Upper lobe of left lung (tissue), 4 donors: ENCODE results near the gene RRAS2.

ENCODE experiments used
- EP300 ChIP-seq, 4 donors: sonication (generic); formaldehyde crosslinking; IDR thresholded peaks; one replicate each; pipeline ENCODE4 v1.5.1; 2017; ENCODE audit warnings: antibody characterized with exemption in 4 of 4, control low read depth in 2 of 4
- POLR2A ChIP-seq, 4 donors: fragments of 450-650 bp; IDR thresholded peaks; one replicate each; pipeline ENCODE4 v1.5.1; 2016 to 2017; ENCODE audit warnings: antibody characterized with exemption in 4 of 4, mild to moderate bottlenecking in 2 of 4
- POLR2AphosphoS5 ChIP-seq, 2 donors: sonication (generic); formaldehyde crosslinking; IDR thresholded peaks; one replicate each; pipeline ENCODE4 v1.5.1; 2017; ENCODE audit warnings: antibody characterized with exemption in 2 of 2
- TF ChIP-seq, protein P1 (sequence below), 6 experiments: fragments of 450-650 bp in 4 of 6; fragments of 200-600 bp in 2 of 6; sonication (generic) in 2 of 6; IDR thresholded peaks; one replicate each; pipeline ENCODE4 v1.5.1; 2016 to 2019; ENCODE audit warnings: antibody characterized with exemption in 6 of 6

DNA sequence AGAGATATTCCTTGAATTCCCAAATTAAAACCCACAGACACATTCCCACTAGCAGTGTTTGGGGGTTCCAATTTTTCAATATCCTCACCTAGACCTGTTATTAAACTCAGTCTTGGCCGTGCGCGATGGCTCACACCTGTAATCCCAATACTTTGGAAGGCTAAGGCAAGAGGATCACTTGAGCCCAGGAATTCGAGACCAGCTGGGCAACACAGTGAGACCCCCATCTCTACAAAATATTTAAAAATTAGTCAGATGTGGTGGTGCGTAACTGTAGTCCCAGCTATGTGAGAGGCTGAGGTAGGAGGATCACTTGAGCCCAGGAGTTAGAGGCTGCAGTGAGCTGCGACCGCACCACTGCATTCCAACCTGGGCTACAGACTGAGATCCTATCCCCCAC, 53.3 kb downstream of the RRAS2 start:
- TF ChIP-seq, protein P1, sequence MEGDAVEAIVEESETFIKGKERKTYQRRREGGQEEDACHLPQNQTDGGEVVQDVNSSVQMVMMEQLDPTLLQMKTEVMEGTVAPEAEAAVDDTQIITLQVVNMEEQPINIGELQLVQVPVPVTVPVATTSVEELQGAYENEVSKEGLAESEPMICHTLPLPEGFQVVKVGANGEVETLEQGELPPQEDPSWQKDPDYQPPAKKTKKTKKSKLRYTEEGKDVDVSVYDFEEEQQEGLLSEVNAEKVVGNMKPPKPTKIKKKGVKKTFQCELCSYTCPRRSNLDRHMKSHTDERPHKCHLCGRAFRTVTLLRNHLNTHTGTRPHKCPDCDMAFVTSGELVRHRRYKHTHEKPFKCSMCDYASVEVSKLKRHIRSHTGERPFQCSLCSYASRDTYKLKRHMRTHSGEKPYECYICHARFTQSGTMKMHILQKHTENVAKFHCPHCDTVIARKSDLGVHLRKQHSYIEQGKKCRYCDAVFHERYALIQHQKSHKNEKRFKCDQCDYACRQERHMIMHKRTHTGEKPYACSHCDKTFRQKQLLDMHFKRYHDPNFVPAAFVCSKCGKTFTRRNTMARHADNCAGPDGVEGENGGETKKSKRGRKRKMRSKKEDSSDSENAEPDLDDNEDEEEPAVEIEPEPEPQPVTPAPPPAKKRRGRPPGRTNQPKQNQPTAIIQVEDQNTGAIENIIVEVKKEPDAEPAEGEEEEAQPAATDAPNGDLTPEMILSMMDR (IDR thresholded peaks at IDR 0.05): no peak
- no peak for TF ChIP-seq POLR2A (IDR thresholded peaks at IDR 0.05)
- no peak for TF ChIP-seq EP300 (IDR thresholded peaks at IDR 0.05)
- no peak for TF ChIP-seq POLR2AphosphoS5 (IDR thresholded peaks at IDR 0.05)
